GM18519 (cell line): ENCODE data around the gene FBLN1.

ENCODE experiments used
- ATAC-seq: cut with Tn5 transposase; IDR thresholded peaks from one replicate; pipeline ENCODE4 v1.9.1; 2021; ENCODE audit warnings: mild to moderate bottlenecking, moderate library complexity; ENCODE audit not compliant: unreplicated experiment, low FRiP score

FBLN1 gene

GRCh38 chr22:45503816-45504372, 1.2 kb downstream of the FBLN1 start:
- ATAC-seq, result no peak

GRCh38 chr22:45504373-45505341, 2.0 kb downstream of the FBLN1 start:
- no peak for ATAC-seq

GRCh38 chr22:45505991-45506747, 3.5 kb downstream of the FBLN1 start:
- no peak for ATAC-seq

DNA sequence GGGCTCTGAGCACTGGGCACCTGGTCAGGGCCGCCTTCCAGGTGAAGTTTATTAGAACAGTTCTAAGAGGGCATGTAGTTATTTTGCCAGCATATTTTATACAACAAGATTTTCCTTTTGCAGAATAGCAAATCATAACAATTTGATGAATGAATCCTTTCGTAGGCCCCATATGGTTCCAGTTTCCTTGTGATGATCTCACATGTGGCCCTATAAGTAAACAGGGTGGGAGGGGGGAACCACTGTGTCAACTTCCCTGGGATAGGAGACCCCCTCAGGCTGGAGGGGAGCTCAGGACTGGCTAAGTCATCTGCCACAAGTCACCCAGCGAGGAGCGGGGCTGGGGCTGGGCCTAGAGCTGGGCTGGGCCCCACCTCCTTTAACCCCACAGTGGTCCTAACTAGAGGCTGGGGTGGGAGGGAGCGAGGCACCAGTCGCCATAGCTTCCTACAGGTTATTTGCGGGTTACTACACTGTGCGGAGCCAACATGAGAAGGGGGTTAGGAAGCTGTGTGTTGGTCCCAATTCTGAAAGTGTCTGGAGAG, 4.2 kb downstream of the FBLN1 start:
- ATAC-seq, result no peak

DNA sequence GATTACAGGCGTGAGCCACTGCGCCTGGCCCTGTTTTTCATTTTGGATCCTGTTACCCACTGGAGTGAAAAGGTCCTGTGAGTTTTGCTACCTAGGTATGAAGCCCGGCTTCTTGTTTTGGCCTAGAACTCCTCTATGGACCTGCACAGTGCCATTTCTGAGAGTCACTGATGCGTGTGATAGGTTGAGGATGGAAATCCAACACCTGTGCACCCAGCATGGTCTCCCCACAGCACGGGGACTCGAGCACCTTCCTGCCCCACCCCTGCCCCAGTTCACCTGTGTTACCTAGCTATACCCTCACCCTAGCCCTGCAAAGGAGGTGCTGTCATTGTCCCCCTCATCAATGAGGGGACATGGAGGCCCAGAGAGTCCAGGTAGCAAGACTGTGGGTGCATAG, 5.1 kb downstream of the FBLN1 start:
- no peak for ATAC-seq

DNA sequence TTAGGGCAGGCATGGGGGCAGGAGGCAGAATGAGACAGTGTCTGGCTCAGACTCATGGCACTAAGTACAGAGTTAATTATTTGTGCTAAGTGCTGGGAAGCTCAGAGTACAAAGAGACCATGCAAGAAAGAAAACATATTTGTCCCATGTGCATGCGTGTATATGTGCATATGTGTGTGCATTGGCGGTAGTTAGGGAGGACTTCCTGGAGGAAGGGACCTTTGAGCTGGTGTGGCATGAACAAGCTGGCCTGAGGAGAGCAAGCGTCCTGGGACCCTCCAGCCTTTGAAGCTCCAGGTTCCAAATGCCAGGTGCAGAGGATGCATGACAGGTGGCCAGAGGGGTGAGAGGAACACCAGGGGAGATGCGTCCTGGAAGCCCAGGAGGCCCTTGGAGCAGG, 6.1 kb downstream of the FBLN1 start:
- no peak for ATAC-seq

DNA sequence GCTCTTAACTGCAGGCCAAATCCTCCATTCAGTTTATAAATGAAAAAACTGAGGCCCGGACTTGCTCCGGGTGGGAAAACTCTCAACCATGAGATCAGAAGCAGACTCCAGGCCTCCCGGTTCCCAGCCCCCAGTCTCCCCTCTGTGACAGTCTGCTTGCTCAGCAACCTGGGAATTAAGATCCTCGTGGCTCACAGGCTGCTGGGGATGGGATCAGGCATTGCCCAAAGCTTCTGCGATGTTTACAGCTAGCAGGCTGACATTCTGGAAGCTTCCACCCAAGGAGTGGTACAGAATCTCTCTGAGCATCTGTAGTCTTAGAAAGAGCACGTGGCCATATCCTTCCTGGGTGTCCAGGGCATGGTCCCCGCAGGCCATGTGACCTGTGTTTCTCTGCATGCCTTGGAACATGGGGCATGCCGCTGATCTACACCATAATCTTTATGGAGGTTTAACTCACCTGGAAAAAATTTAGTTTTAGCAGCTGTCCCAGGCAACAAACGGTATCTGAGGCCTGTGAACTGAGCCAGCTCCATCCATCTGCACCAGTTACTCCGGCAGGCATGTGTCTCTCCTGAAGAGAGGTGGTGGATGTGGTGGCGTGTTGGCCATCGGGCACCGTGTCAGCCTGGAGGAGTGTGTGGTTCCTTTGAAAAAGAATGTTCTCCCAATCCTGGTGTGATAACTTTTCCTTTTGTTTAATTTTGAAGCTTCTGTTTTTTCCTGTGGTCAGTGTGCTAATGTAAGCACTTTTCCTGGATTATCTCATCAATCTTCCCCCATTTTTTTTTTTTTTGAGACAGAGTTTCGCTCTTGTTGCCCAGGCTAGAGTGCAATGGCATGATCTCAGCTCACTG, 7.9 kb downstream of the FBLN1 start:
- ATAC-seq, result no peak

- ATAC-seq, result no peak
Observed at GRCh38 chr22:45511847-45512261, 9.2 kb downstream of the FBLN1 start.

DNA sequence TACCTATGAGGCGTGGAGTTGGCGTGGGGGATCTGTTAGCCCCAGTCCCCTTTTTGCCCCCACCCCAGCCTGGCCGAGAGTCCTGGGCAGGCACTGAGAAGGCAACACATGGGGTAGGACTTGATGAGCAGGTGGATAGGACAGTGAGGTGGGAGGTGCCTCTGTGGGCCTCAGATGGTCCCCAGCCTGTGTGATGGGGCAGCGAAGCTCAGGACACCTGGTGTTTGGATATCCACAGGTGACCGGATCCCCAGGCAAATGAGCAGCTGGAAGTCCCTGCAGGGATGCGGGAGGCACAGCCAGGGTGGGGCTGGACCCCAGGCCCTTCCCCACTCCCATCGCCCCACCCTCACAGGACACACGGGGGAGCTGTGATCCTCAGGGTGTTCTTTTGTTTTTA, 9.7 kb downstream of the FBLN1 start:
- no peak for ATAC-seq

- ATAC-seq, result no peak
Observed at GRCh38 chr22:45515676-45516075, 13.0 kb downstream of the FBLN1 start.

- ATAC-seq, result no peak
Observed at GRCh38 chr22:45516163-45516562, 13.5 kb downstream of the FBLN1 start.

DNA sequence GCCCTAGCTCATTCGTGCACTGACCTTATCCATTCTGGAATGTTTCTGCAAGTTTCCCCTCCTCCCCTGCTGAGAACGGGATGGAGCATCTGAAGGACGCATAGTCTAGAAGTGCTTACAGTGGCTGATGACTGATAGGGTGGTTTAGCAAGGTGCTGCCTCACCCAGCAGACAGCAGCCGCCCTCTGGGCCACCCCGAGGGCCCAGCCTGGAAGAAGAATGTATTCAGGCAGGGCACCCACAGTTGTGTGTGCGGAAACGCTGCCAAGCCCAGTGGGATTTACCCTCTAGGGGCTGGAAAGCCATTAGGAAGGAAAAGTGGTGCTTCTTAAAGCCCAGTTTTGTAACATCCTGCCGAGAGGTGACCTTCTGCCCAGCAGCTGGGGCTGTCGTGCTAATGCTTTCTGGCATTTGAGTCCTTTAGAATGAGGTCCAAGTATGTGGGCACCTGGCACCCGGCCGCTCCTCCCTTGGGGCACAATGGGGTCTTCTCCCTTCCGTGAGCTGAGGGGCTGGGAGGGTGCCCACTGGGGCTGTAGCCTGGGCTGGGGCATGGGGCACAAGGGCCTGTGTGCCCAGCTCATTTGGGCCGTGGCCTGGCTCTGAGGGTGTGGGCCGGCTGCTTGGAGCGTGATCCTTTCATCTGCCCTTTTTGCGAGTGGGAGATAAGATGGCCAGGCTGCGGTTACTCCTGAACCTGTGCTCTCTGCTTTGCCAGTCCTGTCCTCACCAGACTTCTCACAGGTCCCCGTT, 14.4 kb downstream of the FBLN1 start:
- ATAC-seq, result no peak

DNA sequence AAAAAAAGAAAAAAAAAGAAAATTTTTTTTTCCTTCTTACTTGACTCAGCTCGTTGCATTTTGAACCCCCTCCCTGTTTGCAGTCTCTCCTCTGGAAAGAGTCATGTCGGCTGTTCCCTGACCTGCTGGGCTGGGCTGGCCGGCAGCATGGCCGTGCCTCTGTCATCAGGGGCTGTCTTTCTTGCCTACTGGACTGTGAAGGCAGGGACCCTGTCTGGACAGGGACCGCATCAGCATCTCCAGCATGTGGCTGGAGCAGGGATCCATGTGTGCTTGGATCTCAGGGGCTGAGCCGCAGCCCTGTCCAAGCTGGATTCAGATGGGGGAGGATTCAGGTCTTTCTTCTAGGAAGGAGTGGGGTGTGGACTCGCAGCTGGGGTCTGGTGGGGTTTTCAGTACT, 15.5 kb downstream of the FBLN1 start:
- no peak for ATAC-seq

- ATAC-seq, result no peak
Observed at GRCh38 chr22:45518580-45518991, 15.9 kb downstream of the FBLN1 start.

DNA sequence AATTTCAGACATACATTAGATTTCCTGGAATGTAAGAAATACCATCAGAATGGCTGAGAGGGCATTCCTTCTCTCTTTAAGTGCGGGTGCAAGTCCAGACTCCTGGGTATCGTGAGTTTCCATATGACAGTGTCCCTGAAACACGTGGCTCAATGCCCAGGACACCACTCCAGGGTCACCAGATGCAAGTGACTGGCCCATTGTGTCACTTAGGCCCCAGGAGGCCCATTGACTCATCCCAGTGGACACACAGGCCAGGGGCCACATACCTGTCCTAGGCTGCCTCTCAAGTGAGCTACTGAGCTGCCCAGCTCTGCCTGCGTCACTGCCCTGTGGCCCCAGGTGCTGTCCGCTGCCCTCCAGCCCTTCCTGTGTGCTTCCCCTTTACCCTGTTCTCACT, 18.5 kb downstream of the FBLN1 start:
- no peak for ATAC-seq

DNA sequence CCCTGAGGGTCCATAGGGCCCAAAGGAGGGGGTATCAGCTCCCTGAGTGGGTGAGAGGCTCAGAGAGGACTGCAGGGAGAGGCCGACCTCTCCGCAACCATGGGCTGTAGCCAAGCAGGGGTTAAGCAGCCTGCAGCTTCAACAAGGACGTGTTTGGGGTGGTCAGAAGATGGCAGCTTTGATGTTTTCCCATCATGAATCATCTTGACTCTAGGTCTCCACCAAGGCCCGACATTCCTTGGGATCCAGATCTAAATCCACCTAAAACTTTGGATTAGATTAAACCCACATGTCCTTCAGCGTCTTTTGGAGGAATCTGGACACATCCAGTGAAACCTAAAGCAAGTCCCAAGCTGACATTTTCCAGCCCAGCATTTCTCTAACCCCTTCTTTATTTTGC, 19.8 kb downstream of the FBLN1 start:
- no peak for ATAC-seq

GRCh38 chr22:45524157-45524556, 21.5 kb downstream of the FBLN1 start:
- ATAC-seq, result no peak

DNA sequence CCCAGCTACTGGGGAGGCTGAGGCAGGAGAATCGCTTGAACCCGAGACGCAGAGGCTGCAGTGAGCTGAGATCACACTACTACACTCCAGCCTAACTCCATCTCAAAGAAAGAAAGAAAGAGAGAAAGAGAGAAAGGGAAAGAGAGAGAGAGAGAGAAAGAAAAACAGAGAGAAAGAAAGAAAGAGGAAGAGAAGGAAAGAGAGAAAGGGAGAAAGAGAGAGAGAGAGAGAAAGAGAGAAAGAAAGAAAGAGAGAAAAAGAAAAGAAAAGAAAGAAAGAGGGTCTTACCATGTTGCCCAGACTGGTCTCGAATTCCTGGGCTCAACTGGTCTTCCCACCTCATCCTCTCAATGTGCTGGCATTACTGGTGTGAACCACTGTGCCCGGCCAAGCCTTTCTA, 22.3 kb downstream of the FBLN1 start:
- no peak for ATAC-seq

DNA sequence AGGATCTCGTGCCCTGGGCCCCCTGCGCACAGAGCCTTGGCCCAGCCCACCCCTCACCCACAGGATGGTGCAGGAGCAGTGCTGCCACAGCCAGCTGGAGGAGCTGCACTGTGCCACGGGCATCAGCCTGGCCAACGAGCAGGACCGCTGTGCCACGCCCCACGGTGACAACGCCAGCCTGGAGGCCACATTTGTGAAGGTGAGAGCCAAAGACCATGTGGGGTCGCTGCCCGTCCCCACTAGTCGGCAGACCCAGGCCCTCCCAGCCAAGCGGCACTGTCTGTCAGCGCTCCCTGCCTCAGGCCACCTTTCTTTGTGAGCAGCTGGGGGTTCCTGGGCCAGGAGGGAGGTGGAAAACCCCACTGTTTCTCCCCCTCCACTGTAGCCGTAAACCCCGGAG, 22.8 kb downstream of the FBLN1 start:
- ATAC-seq, result no peak
